H1 (cell line): ENCODE results near the gene GRID1. TPM values are rescaled to one million over a fixed set of nuclear protein-coding genes. Genes with fewer than 3 reads are reported as not detected.

Experiments
- ASH2L ChIP-seq: fragments of 200-600, 300-600 bp; sonication (generic); IDR thresholded peaks from one replicate; pipeline ENCODE4 v1.7.1; 2017; ENCODE audit warnings: low read length
- BRCA1 ChIP-seq: IDR thresholded peaks from 2 replicates; pipeline ENCODE4 v1.6.1; 2012; ENCODE audit warnings: low read depth, low read length, improper control_type of control experiment
- CHD1 ChIP-seq: IDR thresholded peaks from 2 replicates; pipeline ENCODE4 v1.6.1; 2012; ENCODE audit warnings: low read depth, low read length, improper control_type of control experiment
- NANOG ChIP-seq: IDR thresholded peaks from 2 replicates; pipeline ENCODE4 v1.6.1; 2011; ENCODE audit warnings: low read length, low read depth, mild to moderate bottlenecking, inconsistent platforms; ENCODE audit not compliant: insufficient read depth, poor library complexity, severe bottlenecking
- polyA plus RNA-seq, 7 experiments: library from polyadenylated mRNA; depleted of rRNA in 3 of 7; stranded (reverse) in 5 of 7; unstranded in 2 of 7; fragments of >200 nt in 5 of 7; fragments of 200-250 nt in 2 of 7; gene quantifications; 1 replicate in 5 of 7; 2 replicates in 1 of 7; 4 replicates in 1 of 7; pipeline versions ENCODE4 v1.2.1 to v1.2.3, GENCODE V29; 2011 to 2013; ENCODE audit warnings: missing spikeins in 2 of 7, mixed read lengths in 2 of 7
- total RNA-seq: library from RNA; stranded (reverse); fragmentation: NEBNext Ultra II Directional; extraction: Animal tissue kit (Norgen Biotek cat#: 25700); gene quantifications from 2 replicates; pipeline ENCODE4 v1.2.1, GENCODE V29; 2021

Gene GRID1
- total and polyA plus RNA-seq, 2 of the 8 experiments (the other 6 are each of a cell fraction or from before 2014, with no cell fraction given) = 0.22 to 0.30 TPM

DNA sequence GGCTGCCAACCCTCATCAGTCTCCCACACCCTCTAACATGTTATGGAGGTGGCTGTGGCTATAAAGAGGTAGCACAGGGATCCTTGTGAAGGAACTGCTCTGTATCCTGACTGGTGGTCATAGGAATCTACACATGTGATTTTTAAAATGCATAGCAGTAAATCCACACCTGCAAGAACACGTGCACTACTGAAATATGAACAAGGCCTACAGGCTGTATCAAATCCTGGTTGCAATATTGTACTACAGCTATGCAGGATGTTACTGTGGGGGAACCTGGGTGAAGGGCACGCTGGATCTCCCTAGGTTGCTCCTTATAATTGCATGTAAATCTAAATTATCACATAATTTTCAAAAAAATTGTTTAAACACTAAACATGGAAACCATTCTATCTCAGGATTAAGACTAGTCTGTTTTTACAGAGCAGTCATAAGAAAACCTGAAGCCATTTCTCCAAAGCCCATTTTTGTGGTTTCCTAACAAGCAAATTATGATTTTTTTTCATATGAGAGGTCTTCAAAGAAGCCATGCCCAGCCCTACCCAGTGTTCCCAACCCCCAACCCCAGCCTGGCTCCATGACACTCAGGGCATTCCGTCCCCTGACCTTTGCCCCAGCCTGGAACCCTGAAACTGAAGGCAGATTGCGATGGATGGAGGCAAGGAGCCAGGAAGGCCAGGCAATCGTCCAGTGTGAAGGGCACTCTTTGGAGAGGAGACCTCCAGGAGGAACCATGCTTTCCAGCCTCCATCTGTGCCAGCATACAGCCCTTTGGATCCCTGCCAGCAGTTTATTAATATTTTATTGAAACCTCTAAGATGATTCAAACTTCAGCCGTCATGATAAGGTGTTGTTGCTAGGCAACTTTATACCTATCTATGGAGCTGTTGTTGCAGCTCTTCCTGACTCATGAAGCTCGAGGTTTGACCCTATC, 161.0 kb downstream of the GRID1 start (continued):
- no peak for TF ChIP-seq ASH2L
- no peak for TF ChIP-seq CHD1
- TF ChIP-seq NANOG = no peak
- TF ChIP-seq BRCA1 = no peak
- TF ChIP-seq, all 59 proteins: peak for 0
